Thoracic aorta (tissue), 2 donors: Measurements from ENCODE around the gene CASTOR2. TPM values are rescaled to one million over a fixed set of nuclear protein-coding genes. Genes with fewer than 3 reads are reported as not detected.

ENCODE experiments used
- ATAC-seq: fragments of 150-250 bp; one replicate; pipeline ENCODE4 v1.8.0; 2017; ENCODE audit warnings: low read depth; ENCODE audit not compliant: insufficient number of reproducible peaks, low FRiP score
- DNase-seq: peaks from one replicate; pipeline ENCODE4 v3.0.0-alpha.2; 2020; ENCODE audit warnings: low spot score
- H3K27ac ChIP-seq, 2 donors: fragments of 200-600 bp; sonication (generic); 1 replicate in 1 of 2; 2 replicates in 1 of 2; pipeline ENCODE4 v1.5.1; 2016; ENCODE audit warnings: mild to moderate bottlenecking in 2 of 2, moderate library complexity in 2 of 2
- H3K27me3 ChIP-seq: fragments of 200-600 bp; sonication (generic); replicated peaks from 2 replicates; pipeline ENCODE4 v1.6.0; 2016; ENCODE audit warnings: mild to moderate bottlenecking; ENCODE audit not compliant: insufficient read depth
- H3K36me3 ChIP-seq: fragments of 200-600 bp; sonication (generic); one replicate; pipeline ENCODE4 v1.5.1; 2016
- H3K4me1 ChIP-seq, 2 donors: fragments of 200-600 bp; sonication (generic); 1 replicate in 1 of 2; 2 replicates in 1 of 2; pipeline versions ENCODE4 v1.5.1 to v1.6.0; 2016; ENCODE audit warnings: low read depth in 2 of 2, mild to moderate bottlenecking in 1 of 2; ENCODE audit not compliant: control insufficient read depth in 1 of 2
- H3K4me3 ChIP-seq: fragments of 200-600 bp; sonication (generic); 2 replicates; pipeline ENCODE4 v1.5.1; 2016; ENCODE audit warnings: mild to moderate bottlenecking
- H3K9me3 ChIP-seq: fragments of 200-600 bp; sonication (generic); 2 replicates; pipeline ENCODE4 v1.5.1; 2016
- CTCF ChIP-seq: fragments of 200-600 bp; sonication (generic); IDR thresholded peaks from one replicate; pipeline ENCODE4 v1.5.1; 2019; ENCODE audit warnings: antibody characterized with exemption
- total RNA-seq, 2 donors: library from RNA; depleted of rRNA; stranded (reverse); fragments of >200 nt; gene quantifications; one replicate each; pipeline versions ENCODE4 v1.1.0 to v1.2.3, GENCODE V29; 2016

Gene CASTOR2
- total RNA-seq, 2 donors from 2014 or later, result 16.3 to 29.9 TPM

GRCh38 chr7:75039166-75039565, 74.7 kb downstream of the CASTOR2 start:
- ATAC-seq (no peak), DNase-seq (no peak)
- H3K4me3 ChIP-seq, result no peak overlapping the region
- TF ChIP-seq CTCF, result no peak
- H3K36me3 ChIP-seq, result peaks cover 10% of the 10 kb centered on the region
- no peaks in the 10 kb centered on the region for H3K27me3 ChIP-seq
- no peaks in the 10 kb centered on the region for H3K4me1 ChIP-seq
- no peaks in the 10 kb centered on the region for H3K9me3 ChIP-seq
- H3K27ac ChIP-seq, result no peak overlapping the region

DNA sequence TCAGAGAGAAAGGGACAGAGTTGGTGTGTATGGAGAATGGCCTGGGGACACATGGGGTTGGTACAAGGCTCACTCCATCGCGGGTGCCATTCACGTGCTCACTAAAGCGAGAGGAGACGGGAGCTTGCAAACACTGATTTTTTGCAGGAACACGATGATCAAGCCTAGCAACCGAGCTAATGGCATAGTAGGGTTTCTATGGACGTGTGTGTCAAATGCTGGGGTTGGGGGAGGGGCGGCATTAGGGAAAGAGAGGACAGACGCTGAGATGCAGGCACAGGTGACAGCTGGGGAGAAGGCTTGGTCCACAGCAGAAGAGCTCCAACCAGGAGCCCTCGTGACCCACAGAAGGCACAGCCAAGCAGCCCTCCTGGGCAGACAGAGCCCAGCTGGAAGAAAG, 75.2 kb downstream of the CASTOR2 start:
- TF ChIP-seq CTCF, result no peak
- DNase-seq (no peak), ATAC-seq (no peak)
- H3K4me1 ChIP-seq, result no peaks in the 10 kb centered on the region
- H3K9me3 ChIP-seq, result no peaks in the 10 kb centered on the region
- no peak overlapping the region for H3K4me3 ChIP-seq
- no peaks in the 10 kb centered on the region for H3K27me3 ChIP-seq
- H3K27ac ChIP-seq, result no peak overlapping the region
- H3K36me3 ChIP-seq, result peaks cover 10% of the 10 kb centered on the region

DNA sequence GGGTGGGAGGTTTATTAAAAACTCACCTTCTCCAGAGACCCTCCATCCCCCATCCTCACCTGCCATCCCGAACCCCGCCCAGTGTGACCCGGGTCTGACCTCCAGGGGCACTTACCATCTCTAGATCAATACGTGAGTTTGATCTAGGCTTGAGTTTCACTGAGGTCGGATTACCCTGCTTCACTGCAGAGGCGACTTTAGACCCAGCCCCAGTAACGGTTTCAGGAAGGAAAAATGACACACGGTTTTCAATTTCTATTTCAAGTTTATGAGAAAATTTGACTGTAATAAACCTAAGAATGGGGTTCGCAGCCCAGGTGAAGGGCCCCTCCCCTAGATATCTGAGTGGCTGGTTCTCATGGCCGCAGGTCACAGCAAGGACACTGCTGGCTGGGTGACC, 76.0 kb downstream of the CASTOR2 start:
- ATAC-seq, result no peak
- no peaks in the 10 kb centered on the region for H3K4me1 ChIP-seq
- no peak for TF ChIP-seq CTCF
- H3K9me3 ChIP-seq, result no peaks in the 10 kb centered on the region
- DNase-seq, result no peak
- no peaks in the 10 kb centered on the region for H3K27me3 ChIP-seq
- no peak overlapping the region for H3K27ac ChIP-seq
- no peak overlapping the region for H3K4me3 ChIP-seq
- peaks cover 10% of the 10 kb centered on the region for H3K36me3 ChIP-seq

GRCh38 chr7:75042286-75042685, 77.8 kb downstream of the CASTOR2 start:
- ATAC-seq (no peak), DNase-seq (no peak)
- no peak overlapping the region for H3K4me3 ChIP-seq
- H3K9me3 ChIP-seq, result no peaks in the 10 kb centered on the region
- peak overlapping the region in 1 of 2 donors; percentile 37 for H3K27ac ChIP-seq
- TF ChIP-seq CTCF, result no peak
- H3K4me1 ChIP-seq, result peaks cover 0 to 18% of the 10 kb centered on the region in 2 donors
- H3K27me3 ChIP-seq, result no peaks in the 10 kb centered on the region
- H3K36me3 ChIP-seq, result peaks cover 10% of the 10 kb centered on the region

- DNase-seq, result no peak
- Histone ChIP-seq H3K27ac (peak overlapping the region in 1 of 2 donors; percentile 37), H3K36me3 (peaks cover 10% of the 10 kb centered on the region), H3K4me3 (no peak overlapping the region), H3K27me3 (no peaks in the 10 kb centered on the region), H3K4me1 (peaks cover 0 to 18% of the 10 kb centered on the region in 2 donors), H3K9me3 (no peaks in the 10 kb centered on the region)
- no peak for TF ChIP-seq CTCF
- ATAC-seq, result no peak
Observed at GRCh38 chr7:75042831-75043703, 78.6 kb downstream of the CASTOR2 start.
